GM12878 (cell line): ENCODE data around the gene RNF112. TPM values are rescaled to one million over a fixed set of nuclear protein-coding genes. Genes with fewer than 3 reads are reported as not detected.

ENCODE experiments used
- ATAC-seq: fragments of 200-7000 bp; cut with Tn5 transposase; 3 replicates; pipeline ENCODE4 v1.9.1; 2020; ENCODE audit warnings: mild to moderate bottlenecking, moderate library complexity
- BruUV-seq: library from RNA; stranded (reverse); fragments of 400-500 nt; replicated peaks from 2 replicates; lab custom pipeline; 2021; lab: Mats Ljungman, UMichigan
- CTCF ChIA-PET: fragments of 300-600 bp; sonication (Branson Sonifier 250); formaldehyde crosslinking; extraction: SDS; loops from one replicate; lab custom pipeline; 2021; ENCODE audit warnings: inconsistent platforms; lab: Yijun Ruan, JAX
- POLR2A ChIA-PET: fragments of 350-600 bp; formaldehyde crosslinking; extraction: SDS; loops from one replicate; lab custom pipeline; 2021; ENCODE audit warnings: inconsistent platforms; lab: Charles Lee
- RAD21 ChIA-PET: fragments of 300-600 bp; sonication (Branson Sonifier 250); formaldehyde crosslinking; loops from one replicate; lab custom pipeline; 2023; ENCODE audit warnings: antibody characterized with exemption; ENCODE audit not compliant: unreplicated experiment; lab: Charles Lee
- SMC1A ChIA-PET: fragments of 300-600 bp; sonication (Branson Sonifier 250); formaldehyde crosslinking; loops from one replicate; lab custom pipeline; 2023; ENCODE audit not compliant: unreplicated experiment, uncharacterized antibody; lab: Charles Lee
- DNase-seq: peaks from one replicate; pipeline ENCODE4 v3.0.0-alpha.2; 2011; ENCODE audit warnings: low read depth, low spot score
- FAIRE-seq: peaks from 3 replicates; lab custom pipeline; 2011; peaks lifted over from hg19 to GRCh38; lab: Jason Lieb, UNC
- H2AFZ ChIP-seq: 2 replicates; pipeline ENCODE4 v1.6.0; 2011; ENCODE audit warnings: low read depth, low read length, control low read depth; ENCODE audit not compliant: control insufficient read depth
- H3K27ac ChIP-seq: 2 replicates; pipeline ENCODE4 v1.5.1; 2011; ENCODE audit warnings: control low read depth; ENCODE audit not compliant: control insufficient read depth, insufficient read depth
- H3K27me3 ChIP-seq, 2 experiments: replicated peaks in 1 of 2; 2 replicates each; pipeline versions ENCODE4 v1.6.0 to v1.6.1; 2011; ENCODE audit warnings: low read length in 1 of 2; ENCODE audit not compliant: control insufficient read depth in 2 of 2, insufficient read depth in 2 of 2
- H3K36me3 ChIP-seq, 2 experiments: 2 replicates each; pipeline ENCODE4 v1.5.1; 2011; ENCODE audit warnings: low read length in 1 of 2; ENCODE audit not compliant: control insufficient read depth in 2 of 2, insufficient read depth in 2 of 2
- H3K4me1 ChIP-seq: 2 replicates; pipeline ENCODE4 v1.6.1; 2011; ENCODE audit warnings: mild to moderate bottlenecking, low read length, moderate library complexity, mixed read lengths; ENCODE audit not compliant: control insufficient read depth, insufficient read depth
- H3K4me2 ChIP-seq: 2 replicates; pipeline ENCODE4 v1.6.0; 2011; ENCODE audit warnings: control low read depth; ENCODE audit not compliant: control insufficient read depth, insufficient read depth
- H3K4me3 ChIP-seq: fragments of 200-600 bp; sonication (generic); 2 replicates; pipeline ENCODE4 v1.5.1; 2016
- H3K79me2 ChIP-seq: 2 replicates; pipeline ENCODE4 v1.6.0; 2011; ENCODE audit warnings: low read length; ENCODE audit not compliant: control insufficient read depth, insufficient read depth
- H3K9ac ChIP-seq: 2 replicates; pipeline ENCODE4 v1.8.0; 2011; ENCODE audit warnings: low read length, control low read depth, mixed read lengths; ENCODE audit not compliant: control insufficient read depth, insufficient read depth
- H3K9me3 ChIP-seq: replicated peaks from 3 replicates; pipeline ENCODE4 v1.5.1; 2011; ENCODE audit warnings: mild to moderate bottlenecking, low read length; ENCODE audit not compliant: control insufficient read depth, insufficient read depth
- H4K20me1 ChIP-seq: 2 replicates; pipeline ENCODE4 v1.6.0; 2011; ENCODE audit not compliant: control insufficient read depth, insufficient read depth
- CHD1 ChIP-seq: IDR thresholded peaks from 2 replicates; pipeline ENCODE4 v1.6.1; 2012; ENCODE audit warnings: low read depth, low read length, improper control_type of control experiment
- FOXK2 ChIP-seq: fragments of 450-650 bp; IDR thresholded peaks from 2 replicates; pipeline ENCODE4 v1.6.1; 2017; ENCODE audit warnings: mild to moderate bottlenecking, moderate library complexity
- GATAD2B ChIP-seq: fragments of 450-650 bp; conservative IDR thresholded peaks from 2 replicates; pipeline ENCODE4 v1.6.1; 2017; ENCODE audit warnings: low read depth, mild to moderate bottlenecking, moderate library complexity
- IRF4 ChIP-seq: IDR thresholded peaks from 2 replicates; pipeline ENCODE4 v1.6.1; 2011; ENCODE audit warnings: low read depth, low read length
- MYB ChIP-seq: fragments of 150-350 bp; IDR thresholded peaks from 2 replicates; pipeline ENCODE4 v1.6.1; 2014; ENCODE audit warnings: mild to moderate bottlenecking, low read depth, low read length, borderline replicate concordance
- NBN ChIP-seq: fragments of 450-650 bp; IDR thresholded peaks from 2 replicates; pipeline ENCODE4 v1.6.1; 2016
- NFIC ChIP-seq: IDR thresholded peaks from 2 replicates; pipeline ENCODE4 v1.6.1; 2012; ENCODE audit warnings: low read depth, mild to moderate bottlenecking, inconsistent platforms, low read length, moderate library complexity
- POLR2AphosphoS2 ChIP-seq: IDR thresholded peaks from 2 replicates; pipeline ENCODE4 v1.6.1; 2011; ENCODE audit warnings: low read depth, mild to moderate bottlenecking, low read length, improper control_type of control experiment, moderate library complexity
- POLR2AphosphoS5 ChIP-seq: IDR thresholded peaks from 2 replicates; pipeline ENCODE4 v1.6.1; 2011; ENCODE audit warnings: mild to moderate bottlenecking, low read length, inconsistent platforms
- RFX5 ChIP-seq: IDR thresholded peaks from 2 replicates; pipeline ENCODE4 v1.6.1; 2011; ENCODE audit warnings: low read depth, low read length, improper control_type of control experiment
- ZBED1 ChIP-seq: IDR thresholded peaks from 2 replicates; pipeline ENCODE4 v1.6.1; 2016; ENCODE audit warnings: borderline replicate concordance
- WGBS: methylation state at CpG from one replicate; pipeline ENCODE4 v1.1.6; 2016; ENCODE audit warnings: low lambda C conversion rate; ENCODE audit not compliant: insufficient replicate concordance, insufficient coverage; ENCODE audit errors: missing lambda C conversion rate; 5-methylcytosine and 5-hydroxymethylcytosine counted together
- in situ Hi-C: fragments of 300-500 bp; cut with MboI; formaldehyde crosslinking; loops from 9 replicates; pipeline ENCODE4 v1.14.3; 2018; ENCODE audit warnings: mixed read lengths
- intact Hi-C: fragments of 100-400 bp; cut with micrococcal nuclease; formaldehyde crosslinking; loops from one replicate; pipeline ENCODE4 v1.14.2; 2022; ENCODE audit not compliant: unreplicated experiment
- polyA plus RNA-seq, 11 experiments: library from polyadenylated mRNA; depleted of rRNA in 4 of 11; unstranded in 6 of 11; stranded (reverse) in 5 of 11; fragments of >200 nt; fragmentation: Nextera tagmentation in 4 of 11; fragmentation: Illumina TruSeq in 1 of 11; extraction: Ambion mirVana in 4 of 11; extraction: Trizol in 1 of 11; gene quantifications; 1 replicate in 1 of 11; 2 replicates in 10 of 11; pipeline versions ENCODE4 v1.2.1 to v1.2.3, GENCODE V29; 2011 to 2016; ENCODE audit warnings: inconsistent platforms in 2 of 11, missing spikeins in 2 of 11, low read depth in 1 of 11
- total RNA-seq, 4 experiments: library from RNA; depleted of rRNA in 3 of 4; stranded (reverse); fragments of >200 nt in 3 of 4; fragmentation: Illumina TruSeq in 1 of 4; extraction: Trizol in 1 of 4; gene quantifications; 2 replicates each; pipeline versions ENCODE4 v1.2.1 to v1.2.3, GENCODE V29; 2013 to 2021
- TF ChIP-seq, protein P1 (sequence below): IDR thresholded peaks from 2 replicates; pipeline ENCODE4 v1.6.1; 2011; ENCODE audit warnings: borderline replicate concordance, low read depth, mild to moderate bottlenecking, moderate library complexity, mixed read lengths, low read length; ENCODE audit not compliant: insufficient read depth; ENCODE audit errors: extremely low read length
- TF ChIP-seq, protein P2 (sequence below): fragments of 450-650 bp; formaldehyde crosslinking; IDR thresholded peaks from 2 replicates; pipeline ENCODE4 v1.4.0; 2020; ENCODE audit warnings: mild to moderate bottlenecking, moderate library complexity
- TF ChIP-seq, protein P3 (sequence below): fragments of 450-650 bp; IDR thresholded peaks from 2 replicates; pipeline ENCODE4 v1.6.1; 2014; ENCODE audit warnings: mild to moderate bottlenecking
- TF ChIP-seq, protein P4 (sequence below): fragments of 450-650 bp; IDR thresholded peaks from 2 replicates; pipeline ENCODE4 v1.6.1; 2018; ENCODE audit warnings: mild to moderate bottlenecking, low read depth, moderate library complexity; ENCODE audit not compliant: partially characterized antibody

RNF112 gene
- total and polyA plus RNA-seq, 10 of the 15 experiments (the other 5 are each of a cell fraction or from before 2014, with no cell fraction given), result not detected

DNA sequence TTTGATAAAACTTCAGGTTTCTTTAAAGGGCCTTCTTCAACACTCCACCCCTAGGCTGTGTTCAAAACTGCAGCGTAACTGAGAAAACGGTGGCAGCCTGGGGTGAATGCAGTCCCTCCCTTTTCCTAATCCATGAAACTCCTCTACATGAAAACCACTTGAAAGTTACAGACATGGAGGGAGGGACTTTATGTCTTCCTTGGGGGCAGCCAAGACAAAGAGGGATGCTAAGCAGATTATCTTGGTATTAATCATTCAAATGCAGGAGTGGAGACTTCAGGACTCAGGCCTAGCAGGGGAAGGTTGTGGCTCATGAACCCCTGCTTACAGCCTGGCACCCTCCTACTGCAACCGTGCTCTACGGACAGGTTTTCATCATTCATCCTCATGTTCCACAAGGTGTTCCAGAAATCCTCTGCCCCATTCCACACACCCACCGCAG is 46.8 kb downstream of the RNF112 start:
- RAD21 ChIA-PET, result no interaction called here
- in situ Hi-C loops (no loop called here), intact Hi-C loops (no loop called here)
- SMC1A ChIA-PET, result no interaction called here
- no peaks in the 10 kb centered on the region for H4K20me1 ChIP-seq
- H3K79me2 ChIP-seq, result no peaks in the 10 kb centered on the region
- FAIRE-seq, result no peak
- WGBS, result 67% methylated on average over 5 of the region's 5 CpGs
- peaks cover 5% of the 10 kb centered on the region; the same call in 1 of the 2 replicates for H3K4me1 ChIP-seq
- no peaks in the 10 kb centered on the region for H3K27me3 ChIP-seq
- H3K9ac ChIP-seq, result no peak overlapping the region
- H3K4me2 ChIP-seq, result no peak overlapping the region
- DNase-seq, result no peak
- ATAC-seq, result no peak
- CTCF ChIA-PET, result interaction anchor here (1.3 kb wide), 1 partner anchor 95 kb away, joined by 3 read pairs; the partner anchor contains the start of gene B9D1
- H3K36me3 ChIP-seq, result no peaks in the 10 kb centered on the region
- H3K27ac ChIP-seq, result no peak overlapping the region
- BruUV-seq, result no TSS peak
- no peak overlapping the region for H3K4me3 ChIP-seq
- no peaks in the 10 kb centered on the region for H3K9me3 ChIP-seq
- POLR2A ChIA-PET, result no interaction called here
- H2AFZ ChIP-seq, result no peak overlapping the region
- TF ChIP-seq POLR2AphosphoS5 (no peak), RFX5 (no peak), NBN (no peak), CHD1 (no peak), ZBED1 (no peak), GATAD2B (no peak), FOXK2 (no peak), MYB (no peak), IRF4 (no peak), POLR2AphosphoS2 (no peak), NFIC (no peak)
- TF ChIP-seq, protein P1, sequence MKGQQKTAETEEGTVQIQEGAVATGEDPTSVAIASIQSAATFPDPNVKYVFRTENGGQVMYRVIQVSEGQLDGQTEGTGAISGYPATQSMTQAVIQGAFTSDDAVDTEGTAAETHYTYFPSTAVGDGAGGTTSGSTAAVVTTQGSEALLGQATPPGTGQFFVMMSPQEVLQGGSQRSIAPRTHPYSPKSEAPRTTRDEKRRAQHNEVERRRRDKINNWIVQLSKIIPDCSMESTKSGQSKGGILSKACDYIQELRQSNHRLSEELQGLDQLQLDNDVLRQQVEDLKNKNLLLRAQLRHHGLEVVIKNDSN, result no peak
- TF ChIP-seq, protein P2, sequence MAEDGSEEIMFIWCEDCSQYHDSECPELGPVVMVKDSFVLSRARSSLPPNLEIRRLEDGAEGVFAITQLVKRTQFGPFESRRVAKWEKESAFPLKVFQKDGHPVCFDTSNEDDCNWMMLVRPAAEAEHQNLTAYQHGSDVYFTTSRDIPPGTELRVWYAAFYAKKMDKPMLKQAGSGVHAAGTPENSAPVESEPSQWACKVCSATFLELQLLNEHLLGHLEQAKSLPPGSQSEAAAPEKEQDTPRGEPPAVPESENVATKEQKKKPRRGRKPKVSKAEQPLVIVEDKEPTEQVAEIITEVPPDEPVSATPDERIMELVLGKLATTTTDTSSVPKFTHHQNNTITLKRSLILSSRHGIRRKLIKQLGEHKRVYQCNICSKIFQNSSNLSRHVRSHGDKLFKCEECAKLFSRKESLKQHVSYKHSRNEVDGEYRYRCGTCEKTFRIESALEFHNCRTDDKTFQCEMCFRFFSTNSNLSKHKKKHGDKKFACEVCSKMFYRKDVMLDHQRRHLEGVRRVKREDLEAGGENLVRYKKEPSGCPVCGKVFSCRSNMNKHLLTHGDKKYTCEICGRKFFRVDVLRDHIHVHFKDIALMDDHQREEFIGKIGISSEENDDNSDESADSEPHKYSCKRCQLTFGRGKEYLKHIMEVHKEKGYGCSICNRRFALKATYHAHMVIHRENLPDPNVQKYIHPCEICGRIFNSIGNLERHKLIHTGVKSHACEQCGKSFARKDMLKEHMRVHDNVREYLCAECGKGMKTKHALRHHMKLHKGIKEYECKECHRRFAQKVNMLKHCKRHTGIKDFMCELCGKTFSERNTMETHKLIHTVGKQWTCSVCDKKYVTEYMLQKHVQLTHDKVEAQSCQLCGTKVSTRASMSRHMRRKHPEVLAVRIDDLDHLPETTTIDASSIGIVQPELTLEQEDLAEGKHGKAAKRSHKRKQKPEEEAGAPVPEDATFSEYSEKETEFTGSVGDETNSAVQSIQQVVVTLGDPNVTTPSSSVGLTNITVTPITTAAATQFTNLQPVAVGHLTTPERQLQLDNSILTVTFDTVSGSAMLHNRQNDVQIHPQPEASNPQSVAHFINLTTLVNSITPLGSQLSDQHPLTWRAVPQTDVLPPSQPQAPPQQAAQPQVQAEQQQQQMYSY (CRISPR knock-in tag), result no peak
- TF ChIP-seq, protein P3, sequence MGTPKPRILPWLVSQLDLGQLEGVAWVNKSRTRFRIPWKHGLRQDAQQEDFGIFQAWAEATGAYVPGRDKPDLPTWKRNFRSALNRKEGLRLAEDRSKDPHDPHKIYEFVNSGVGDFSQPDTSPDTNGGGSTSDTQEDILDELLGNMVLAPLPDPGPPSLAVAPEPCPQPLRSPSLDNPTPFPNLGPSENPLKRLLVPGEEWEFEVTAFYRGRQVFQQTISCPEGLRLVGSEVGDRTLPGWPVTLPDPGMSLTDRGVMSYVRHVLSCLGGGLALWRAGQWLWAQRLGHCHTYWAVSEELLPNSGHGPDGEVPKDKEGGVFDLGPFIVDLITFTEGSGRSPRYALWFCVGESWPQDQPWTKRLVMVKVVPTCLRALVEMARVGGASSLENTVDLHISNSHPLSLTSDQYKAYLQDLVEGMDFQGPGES, result no peak
- TF ChIP-seq, protein P4, sequence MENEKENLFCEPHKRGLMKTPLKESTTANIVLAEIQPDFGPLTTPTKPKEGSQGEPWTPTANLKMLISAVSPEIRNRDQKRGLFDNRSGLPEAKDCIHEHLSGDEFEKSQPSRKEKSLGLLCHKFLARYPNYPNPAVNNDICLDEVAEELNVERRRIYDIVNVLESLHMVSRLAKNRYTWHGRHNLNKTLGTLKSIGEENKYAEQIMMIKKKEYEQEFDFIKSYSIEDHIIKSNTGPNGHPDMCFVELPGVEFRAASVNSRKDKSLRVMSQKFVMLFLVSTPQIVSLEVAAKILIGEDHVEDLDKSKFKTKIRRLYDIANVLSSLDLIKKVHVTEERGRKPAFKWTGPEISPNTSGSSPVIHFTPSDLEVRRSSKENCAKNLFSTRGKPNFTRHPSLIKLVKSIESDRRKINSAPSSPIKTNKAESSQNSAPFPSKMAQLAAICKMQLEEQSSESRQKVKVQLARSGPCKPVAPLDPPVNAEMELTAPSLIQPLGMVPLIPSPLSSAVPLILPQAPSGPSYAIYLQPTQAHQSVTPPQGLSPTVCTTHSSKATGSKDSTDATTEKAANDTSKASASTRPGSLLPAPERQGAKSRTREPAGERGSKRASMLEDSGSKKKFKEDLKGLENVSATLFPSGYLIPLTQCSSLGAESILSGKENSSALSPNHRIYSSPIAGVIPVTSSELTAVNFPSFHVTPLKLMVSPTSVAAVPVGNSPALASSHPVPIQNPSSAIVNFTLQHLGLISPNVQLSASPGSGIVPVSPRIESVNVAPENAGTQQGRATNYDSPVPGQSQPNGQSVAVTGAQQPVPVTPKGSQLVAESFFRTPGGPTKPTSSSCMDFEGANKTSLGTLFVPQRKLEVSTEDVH, result no peak
